HG03571 (cell line): ENCODE measurements around the gene CFAP20DC.
"Not testable (repeated sequence)": the region's sequence is repeated elsewhere in the genome, so short reads cannot be mapped to it uniquely, and the experiment has no call there.

Experiments used
- ATAC-seq: cut with Tn5 transposase; IDR thresholded peaks from one replicate; pipeline ENCODE4 v1.9.1; 2021; ENCODE audit not compliant: unreplicated experiment

Gene CFAP20DC

GRCh38 chr3:59049671-59050331 lies at the start of gene CFAP20DC:
Gene CFAP20DC, minus strand, starts transcription at chr3:59050025. Its CDS starts 394 bp downstream, at chr3:59049631.
- peak; percentile 100 for ATAC-seq

DNA sequence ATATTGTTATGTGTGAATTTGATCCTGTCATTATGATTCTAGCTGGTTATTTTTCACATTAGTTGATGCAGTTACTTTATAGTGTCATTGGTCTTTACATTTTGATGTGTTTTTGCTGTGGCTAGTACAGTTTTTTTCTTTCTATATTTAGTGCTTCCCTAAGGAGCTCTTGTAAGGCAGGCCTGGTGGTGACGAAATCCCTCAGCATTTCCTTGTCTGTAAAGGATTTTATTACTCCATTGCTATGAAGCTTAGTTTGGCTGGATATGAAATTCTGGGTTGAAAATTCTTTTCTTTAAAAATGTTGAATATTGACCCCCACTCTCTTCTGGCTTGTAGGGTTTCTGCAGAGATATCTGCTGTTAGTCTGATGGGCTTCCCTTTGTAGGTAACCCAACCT lies 48.7 kb upstream of the CFAP20DC start:
- not testable (repeated sequence) for ATAC-seq

DNA sequence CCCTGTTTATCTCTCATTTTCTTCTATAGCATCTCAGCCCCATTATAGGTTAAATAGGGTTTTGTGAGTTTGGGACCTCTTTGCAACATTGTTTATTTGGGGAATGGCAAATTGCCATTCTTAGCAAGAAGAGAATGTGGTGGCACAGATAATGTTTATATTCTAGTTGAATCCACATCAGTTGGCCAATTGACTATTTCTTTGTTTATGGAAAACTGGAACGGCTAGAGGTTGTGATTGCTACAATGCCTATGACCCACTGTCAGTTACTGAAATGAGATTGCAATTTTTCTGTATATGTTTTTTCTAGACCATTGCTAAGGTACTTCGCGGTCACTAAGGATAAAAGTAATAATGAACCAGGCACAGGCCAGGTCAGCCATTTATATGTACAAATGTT lies 44.6 kb upstream of the CFAP20DC start:
- ATAC-seq: no peak

GRCh38 chr3:59093521-59093920 lies 43.7 kb upstream of the CFAP20DC start:
- ATAC-seq: no peak

DNA sequence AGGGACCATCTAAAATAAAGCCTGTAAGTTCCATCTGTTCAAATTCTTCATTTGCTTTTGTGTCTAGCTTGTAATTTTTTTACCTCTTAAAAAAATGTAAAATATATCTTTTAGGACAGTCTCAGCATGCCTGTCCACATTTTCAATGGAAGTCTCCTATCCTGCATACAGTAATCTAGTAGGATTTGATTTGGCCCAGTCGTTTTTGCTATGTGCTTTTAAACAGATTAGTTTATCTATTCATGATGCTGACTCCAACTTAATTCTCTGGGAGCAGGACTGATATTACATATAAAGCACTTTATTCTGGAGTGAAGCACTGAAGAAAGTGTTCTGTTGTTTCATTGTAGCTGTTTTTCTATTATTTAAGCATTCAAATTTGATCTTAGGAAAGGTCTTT lies 38.9 kb upstream of the CFAP20DC start:
- ATAC-seq: no peak

- ATAC-seq: no peak
Measured at GRCh38 chr3:59085976-59086375, 36.2 kb upstream of the CFAP20DC start.

GRCh38 chr3:59084583-59084982 lies 34.8 kb upstream of the CFAP20DC start:
- no peak for ATAC-seq

DNA sequence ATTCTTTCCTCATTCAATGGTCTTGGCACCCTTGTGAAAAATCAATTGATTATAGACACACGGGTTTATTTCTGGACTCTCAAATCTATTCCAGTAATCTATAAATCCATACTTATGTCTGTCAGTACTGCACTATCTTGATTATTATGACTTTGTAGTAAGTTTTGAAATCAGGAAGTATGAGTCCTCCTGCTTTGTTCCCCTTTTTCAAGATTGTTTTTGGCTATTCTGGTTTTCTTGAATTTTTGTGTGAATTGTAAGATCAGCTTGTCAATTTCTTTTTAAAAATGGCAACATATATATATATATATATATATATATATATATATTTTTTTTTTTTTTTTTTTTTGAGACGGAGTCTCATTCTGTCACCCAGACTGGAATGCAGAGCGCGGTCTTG lies 32.3 kb upstream of the CFAP20DC start:
- no peak for ATAC-seq

DNA sequence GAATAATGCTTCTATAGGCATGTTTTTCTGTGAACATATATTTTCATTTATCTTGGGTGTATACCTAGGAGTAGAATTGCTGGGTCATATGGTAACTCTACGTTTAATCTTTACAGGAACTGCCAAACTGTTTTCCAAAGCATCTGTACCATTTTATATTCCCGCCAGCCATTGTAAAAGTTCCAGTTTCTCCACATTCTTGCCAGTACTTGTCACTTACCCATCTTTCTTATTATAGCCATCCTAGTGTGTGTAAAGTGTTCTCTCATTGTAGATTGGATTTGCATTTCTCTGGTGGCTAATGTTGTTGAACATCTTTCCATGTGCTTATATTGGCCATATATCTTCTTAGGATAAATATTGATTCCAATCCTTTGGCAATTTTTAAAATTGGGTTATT lies 31.2 kb upstream of the CFAP20DC start:
- no peak for ATAC-seq

DNA sequence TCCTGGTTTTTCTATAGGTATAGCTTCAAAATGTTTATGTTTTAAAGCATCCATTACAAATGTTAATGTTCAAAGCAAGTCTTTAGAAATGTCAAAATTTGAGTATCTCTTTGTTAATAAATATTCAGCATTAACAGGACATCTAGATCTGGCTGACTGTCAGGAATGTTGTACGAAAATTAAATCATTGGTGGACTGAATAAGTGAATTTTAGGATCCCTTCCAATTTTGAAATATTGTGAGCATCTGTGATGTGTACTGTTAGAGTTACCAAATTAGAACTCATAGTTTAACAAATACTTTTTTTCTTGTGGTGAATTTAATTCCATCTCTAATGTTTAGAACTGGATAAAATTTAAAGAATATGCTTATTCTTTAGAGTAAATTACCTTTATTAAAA lies 30.1 kb upstream of the CFAP20DC start:
- no peak for ATAC-seq

DNA sequence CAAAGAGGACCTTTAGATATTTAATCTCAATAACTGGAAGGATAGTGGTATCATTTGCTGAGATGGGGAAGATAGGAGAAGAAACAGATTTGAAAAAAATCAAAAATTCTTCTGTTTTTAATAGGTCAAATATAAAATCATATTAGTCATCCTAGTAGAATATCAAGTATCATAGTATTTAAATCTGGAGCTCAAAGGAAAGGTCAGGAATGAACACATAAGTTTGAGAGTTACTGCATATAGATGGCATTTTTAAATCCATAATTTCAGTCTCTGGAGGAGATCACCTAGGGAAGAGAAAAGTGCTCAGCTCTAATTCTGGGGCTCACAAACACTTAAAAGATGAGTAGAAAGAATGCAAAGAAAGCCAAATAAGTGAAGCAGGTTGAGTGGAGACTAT lies 24.9 kb upstream of the CFAP20DC start:
- ATAC-seq: no peak

DNA sequence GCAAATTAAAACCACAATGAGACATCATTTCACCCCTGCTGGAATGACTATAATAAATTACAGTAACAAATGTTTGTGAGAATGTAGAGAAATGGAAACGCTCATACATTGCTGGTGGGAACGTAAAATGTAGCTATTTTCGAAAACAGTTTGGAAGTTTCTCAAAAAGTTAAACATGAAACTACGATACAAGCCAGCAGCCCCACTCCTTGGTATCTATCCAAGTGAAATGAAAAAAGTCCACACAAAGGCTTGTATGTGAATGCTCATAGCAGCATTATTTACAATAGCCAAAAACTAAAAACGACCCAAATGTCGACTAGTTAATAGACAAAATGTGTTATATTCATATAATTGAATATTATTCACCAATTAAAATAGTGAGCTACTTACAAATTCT lies 22.9 kb upstream of the CFAP20DC start:
- no peak for ATAC-seq

DNA sequence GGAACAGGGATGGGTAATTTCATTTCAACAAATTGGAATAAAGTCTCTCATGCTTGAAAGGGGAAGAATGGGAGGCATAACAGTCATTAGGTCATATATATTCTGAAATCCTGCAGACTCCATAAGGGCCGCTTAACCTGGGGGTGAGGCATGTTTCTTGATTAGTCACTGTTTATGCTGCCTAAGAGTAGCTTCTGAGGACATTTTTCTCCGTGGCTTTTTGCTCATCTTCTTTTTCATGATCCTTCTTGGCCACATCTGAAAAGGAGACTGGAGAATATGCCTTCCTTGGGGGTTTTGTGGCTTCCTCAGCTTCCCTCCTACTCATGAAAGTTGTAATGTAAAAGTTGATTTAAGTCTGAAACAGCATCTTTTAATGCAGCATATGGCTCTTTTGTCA lies 20.0 kb upstream of the CFAP20DC start:
- ATAC-seq: no peak

GRCh38 chr3:59065240-59065639 lies 15.4 kb upstream of the CFAP20DC start:
- ATAC-seq: no peak

GRCh38 chr3:59064728-59065127 lies 14.9 kb upstream of the CFAP20DC start:
- ATAC-seq: no peak

GRCh38 chr3:59064276-59064675 lies 14.5 kb upstream of the CFAP20DC start:
- no peak for ATAC-seq

DNA sequence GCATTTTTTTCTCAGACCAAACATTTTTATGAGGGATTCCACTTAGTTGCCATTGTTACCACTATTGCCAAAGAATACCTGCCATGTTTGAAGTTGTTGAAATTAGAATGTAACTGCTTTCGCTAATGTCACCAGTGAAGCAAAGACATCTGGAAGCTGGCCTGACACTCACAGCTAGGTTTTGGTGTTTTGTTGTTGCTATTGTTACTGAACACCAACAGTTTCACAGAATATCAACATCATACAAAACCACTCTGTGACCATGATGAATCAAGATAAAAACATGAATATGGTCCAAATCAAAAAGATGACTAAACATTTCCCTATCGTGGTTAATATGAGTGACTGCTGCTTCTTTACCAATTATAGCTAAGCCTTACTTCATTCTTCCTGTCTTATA lies 6.9 kb upstream of the CFAP20DC start:
- no peak for ATAC-seq

DNA sequence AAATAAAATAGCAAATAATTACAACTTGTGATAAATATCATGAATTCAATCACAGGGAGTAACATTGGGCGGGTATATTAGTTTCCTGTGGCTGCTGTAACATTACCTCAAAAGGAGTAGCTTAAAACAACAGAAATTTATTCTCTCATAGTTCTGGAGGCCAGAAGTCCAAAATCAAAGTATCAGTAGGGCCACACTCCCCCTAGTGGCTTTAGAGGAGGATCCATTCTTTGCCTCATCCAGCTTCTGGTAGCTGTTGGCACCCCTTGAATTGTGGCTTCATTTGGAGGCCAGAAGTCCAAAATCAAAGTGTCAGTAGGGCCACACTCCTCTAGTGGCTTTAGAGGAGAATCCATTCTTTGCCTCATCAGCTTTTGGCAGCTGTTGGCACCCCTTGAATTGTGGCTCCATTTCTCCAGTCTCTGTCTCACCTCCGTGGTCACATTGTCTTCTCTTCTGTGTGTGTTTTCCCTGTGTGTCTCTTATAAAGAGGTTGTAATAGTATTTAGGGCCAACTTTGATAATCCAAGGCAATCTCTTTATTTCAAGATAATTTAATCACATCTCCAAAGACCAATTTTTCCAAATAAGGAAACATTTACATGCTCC lies 3.1 kb upstream of the CFAP20DC start:
- no peak for ATAC-seq

GRCh38 chr3:59050811-59051414 lies 1.1 kb upstream of the CFAP20DC start:
- not testable (repeated sequence) for ATAC-seq

GRCh38 chr3:59046839-59047238 lies 3.0 kb downstream of the CFAP20DC start:
- no peak for ATAC-seq

DNA sequence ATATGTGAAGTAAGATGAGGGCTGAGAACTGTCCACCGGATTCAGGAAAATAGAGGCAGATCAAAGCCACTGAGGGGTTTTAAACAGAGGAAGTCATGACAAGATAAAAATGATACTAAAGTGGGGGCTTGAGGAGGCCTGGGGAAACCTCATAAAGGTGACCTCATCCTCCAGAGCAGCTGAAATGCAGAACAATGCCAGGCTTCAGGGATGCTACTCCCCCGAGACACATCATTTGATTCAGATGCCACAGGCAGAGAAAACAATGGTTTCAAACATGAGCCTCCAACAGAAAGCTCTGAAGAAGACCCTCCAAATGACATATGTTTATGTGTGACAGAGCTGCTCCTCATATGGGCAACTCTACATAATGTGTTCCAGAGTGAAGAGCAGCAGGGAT lies 6.4 kb downstream of the CFAP20DC start:
- ATAC-seq: no peak

- ATAC-seq: no peak
Measured at GRCh38 chr3:59040902-59041301, 8.9 kb downstream of the CFAP20DC start.

GRCh38 chr3:59027607-59028006 lies 22.2 kb downstream of the CFAP20DC start:
- ATAC-seq: no peak
